HepG2 (cell line): ENCODE measurements around the gene POGLUT2. TPM values are rescaled to one million over a fixed set of nuclear protein-coding genes. Genes with fewer than 3 reads are reported as not detected.

Experiments used
- CBFB ChIP-seq: sonication (generic); formaldehyde crosslinking; IDR thresholded peaks from 2 replicates; pipeline ENCODE4 v1.4.0; 2020; ENCODE audit warnings: missing genetic modification reagents
- CREM ChIP-seq, 2 experiments: sonication (generic) in 1 of 2; formaldehyde crosslinking in 1 of 2; IDR thresholded peaks; 2 replicates each; pipeline versions ENCODE4 v1.4.0 to v1.6.1; 2016 to 2020; ENCODE audit warnings: antibody characterized with exemption in 1 of 2, mild to moderate bottlenecking in 1 of 2, missing genetic modification reagents in 1 of 2
- ELF1 ChIP-seq: sonication (generic); formaldehyde crosslinking; IDR thresholded peaks from 2 replicates; pipeline ENCODE4 v1.4.0; 2020; ENCODE audit warnings: missing genetic modification reagents
- LCORL ChIP-seq, 2 experiments: fragments of 450-650 bp in 1 of 2; sonication (generic) in 1 of 2; formaldehyde crosslinking in 1 of 2; IDR thresholded peaks; 2 replicates each; pipeline versions ENCODE4 v1.5.0 to v1.6.1; 2017 to 2020; ENCODE audit warnings: antibody characterized with exemption in 1 of 2, missing genetic modification reagents in 1 of 2
- MAZ ChIP-seq, 2 experiments: sonication (generic) in 1 of 2; formaldehyde crosslinking in 1 of 2; IDR thresholded peaks; 2 replicates each; pipeline versions ENCODE4 v1.5.0 to v1.6.1; 2012 to 2020; ENCODE audit warnings: low read depth in 2 of 2, mild to moderate bottlenecking in 2 of 2, borderline replicate concordance in 1 of 2, improper control_type of control experiment in 1 of 2, low read length in 1 of 2, missing genetic modification reagents in 1 of 2, moderate library complexity in 1 of 2
- NCOA1 ChIP-seq: sonication (generic); formaldehyde crosslinking; IDR thresholded peaks from 2 replicates; pipeline ENCODE4 v1.9.0; 2021; ENCODE audit warnings: missing genetic modification reagents
- PHB2 ChIP-seq: fragments of 450-650 bp; IDR thresholded peaks from 2 replicates; pipeline ENCODE4 v1.6.1; 2018; ENCODE audit not compliant: partially characterized antibody
- TAF1 ChIP-seq: sonication (generic); formaldehyde crosslinking; IDR thresholded peaks from 2 replicates; pipeline ENCODE4 v1.4.0; 2020; ENCODE audit warnings: missing genetic modification reagents
- YEATS4 ChIP-seq: sonication (generic); formaldehyde crosslinking; IDR thresholded peaks from 2 replicates; pipeline ENCODE4 v1.4.0; 2020; ENCODE audit warnings: missing genetic modification reagents, borderline replicate concordance
- ZBTB38 ChIP-seq: sonication (generic); formaldehyde crosslinking; IDR thresholded peaks from 2 replicates; pipeline ENCODE4 v1.5.1; 2020; ENCODE audit warnings: mild to moderate bottlenecking, missing genetic modification reagents
- ZFP36L1 ChIP-seq: sonication (generic); formaldehyde crosslinking; IDR thresholded peaks from 2 replicates; pipeline ENCODE4 v1.8.0; 2022; ENCODE audit warnings: mild to moderate bottlenecking, missing genetic modification reagents, moderate library complexity
- ZNF143 ChIP-seq: sonication (generic); formaldehyde crosslinking; IDR thresholded peaks from 2 replicates; pipeline ENCODE4 v1.4.0; 2020; ENCODE audit warnings: missing genetic modification reagents
- ZNF263 ChIP-seq: sonication (generic); formaldehyde crosslinking; IDR thresholded peaks from 2 replicates; pipeline ENCODE4 v1.4.0; 2020; ENCODE audit warnings: missing genetic modification reagents
- ZNF441 ChIP-seq: sonication (generic); formaldehyde crosslinking; IDR thresholded peaks from 2 replicates; pipeline ENCODE4 v1.7.0; 2021; ENCODE audit warnings: missing genetic modification reagents, borderline replicate concordance
- polyA plus RNA-seq, 8 experiments: library from polyadenylated mRNA; depleted of rRNA in 3 of 8; stranded (reverse) in 7 of 8; unstranded in 1 of 8; fragments of >200 nt; fragmentation: Illumina TruSeq in 4 of 8; extraction: Trizol in 4 of 8; gene quantifications; 2 replicates each; pipeline versions ENCODE4 v1.2.1 to v1.2.3, GENCODE V29; 2011 to 2016; ENCODE audit warnings: low read depth in 4 of 8, missing spikeins in 1 of 8, mixed read lengths in 1 of 8; ENCODE audit not compliant: insufficient read depth in 1 of 8
- total RNA-seq, 5 experiments: library from RNA; depleted of rRNA; stranded (reverse); fragments of >200 nt; fragmentation: Illumina TruSeq; extraction: Trizol; gene quantifications; 2 replicates each; pipeline ENCODE4 v1.2.3, GENCODE V29; 2016; ENCODE audit warnings: low read depth in 1 of 5
- TF ChIP-seq, protein P1 (sequence below): sonication (generic); formaldehyde crosslinking; IDR thresholded peaks from 2 replicates; pipeline ENCODE4 v1.4.0; 2020; ENCODE audit warnings: missing genetic modification reagents, mild to moderate bottlenecking, borderline replicate concordance
- TF ChIP-seq, protein P2 (sequence below): sonication (generic); formaldehyde crosslinking; IDR thresholded peaks from 2 replicates; pipeline ENCODE4 v1.5.1; 2020; ENCODE audit warnings: missing genetic modification reagents, mild to moderate bottlenecking, borderline replicate concordance
- TF ChIP-seq, protein P3 (sequence below): sonication (generic); formaldehyde crosslinking; IDR thresholded peaks from 2 replicates; pipeline ENCODE4 v1.4.0; 2020; ENCODE audit warnings: mild to moderate bottlenecking, missing genetic modification reagents, borderline replicate concordance

Gene POGLUT2
- total and polyA plus RNA-seq, 2 of the 13 experiments (the other 11 are each of a cell fraction or from before 2014, with no cell fraction given), result 18.0 to 26.1 TPM

DNA sequence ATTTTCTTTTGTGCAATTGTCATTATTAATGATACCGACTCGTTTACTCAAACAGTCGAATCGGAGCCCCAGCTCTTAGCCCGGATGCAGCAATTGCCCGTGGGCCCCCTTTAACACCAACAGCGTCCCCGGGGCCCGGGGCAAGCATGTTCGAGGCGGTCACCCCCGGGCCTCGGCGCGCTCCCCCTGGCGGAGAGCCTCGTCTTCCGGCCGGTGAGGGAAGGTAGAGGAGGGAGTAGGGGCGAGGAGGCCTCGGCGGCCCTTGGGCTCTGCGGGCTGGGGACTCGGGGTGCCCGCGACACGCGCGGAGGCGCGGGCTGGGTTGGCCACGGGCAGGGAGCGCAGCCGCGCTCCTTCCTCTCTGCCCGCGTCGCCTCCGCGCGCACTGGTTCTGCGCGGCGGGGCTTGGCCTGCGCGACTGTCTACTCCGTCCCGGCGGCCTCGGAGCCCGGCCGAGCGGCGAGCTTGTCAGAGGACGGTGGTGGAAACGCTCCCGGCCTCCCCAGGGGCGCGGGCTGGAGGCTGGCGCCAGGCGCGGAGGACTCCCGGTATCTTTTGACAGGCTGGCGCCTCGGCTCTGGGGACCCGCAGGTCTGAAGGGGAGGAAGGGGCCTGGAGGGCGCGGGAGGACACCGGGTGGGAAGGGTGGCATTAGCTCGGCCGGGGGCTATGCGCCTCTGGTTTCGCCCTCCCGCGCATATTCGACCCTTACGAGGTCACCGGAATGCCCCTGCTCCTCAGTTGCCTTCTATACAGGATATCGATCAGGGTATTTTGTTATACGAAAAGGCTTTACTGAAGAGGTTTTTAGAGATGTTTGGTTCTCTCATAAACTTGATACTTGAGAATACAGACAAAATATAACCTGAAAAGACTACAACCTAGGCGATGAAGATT, 1.6 kb upstream of the POGLUT2 start (continued):
- TF ChIP-seq, protein P1, sequence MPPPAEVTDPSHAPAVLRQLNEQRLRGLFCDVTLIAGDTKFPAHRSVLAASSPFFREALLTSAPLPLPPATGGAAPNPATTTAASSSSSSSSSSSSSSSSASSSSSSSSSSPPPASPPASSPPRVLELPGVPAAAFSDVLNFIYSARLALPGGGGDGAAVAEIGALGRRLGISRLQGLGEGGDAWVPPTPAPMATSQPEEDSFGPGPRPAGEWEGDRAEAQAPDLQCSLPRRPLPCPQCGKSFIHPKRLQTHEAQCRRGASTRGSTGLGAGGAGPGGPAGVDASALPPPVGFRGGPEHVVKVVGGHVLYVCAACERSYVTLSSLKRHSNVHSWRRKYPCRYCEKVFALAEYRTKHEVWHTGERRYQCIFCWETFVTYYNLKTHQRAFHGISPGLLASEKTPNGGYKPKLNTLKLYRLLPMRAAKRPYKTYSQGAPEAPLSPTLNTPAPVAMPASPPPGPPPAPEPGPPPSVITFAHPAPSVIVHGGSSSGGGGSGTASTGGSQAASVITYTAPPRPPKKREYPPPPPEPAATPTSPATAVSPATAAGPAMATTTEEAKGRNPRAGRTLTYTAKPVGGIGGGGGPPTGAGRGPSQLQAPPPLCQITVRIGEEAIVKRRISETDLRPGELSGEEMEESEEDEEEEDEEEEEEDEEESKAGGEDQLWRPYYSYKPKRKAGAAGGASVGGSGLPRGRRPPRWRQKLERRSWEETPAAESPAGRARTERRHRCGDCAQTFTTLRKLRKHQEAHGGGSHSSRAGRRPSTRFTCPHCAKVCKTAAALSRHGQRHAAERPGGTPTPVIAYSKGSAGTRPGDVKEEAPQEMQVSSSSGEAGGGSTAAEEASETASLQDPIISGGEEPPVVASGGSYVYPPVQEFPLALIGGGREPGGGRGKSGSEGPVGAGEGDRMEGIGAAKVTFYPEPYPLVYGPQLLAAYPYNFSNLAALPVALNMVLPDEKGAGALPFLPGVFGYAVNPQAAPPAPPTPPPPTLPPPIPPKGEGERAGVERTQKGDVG, result no peak
- TF ChIP-seq MAZ (IDR thresholded peaks at IDR 0.05; ENCODE audit: borderline replicate concordance, low read depth, low read length) (peak; percentile 77), MAZ (CRISPR knock-in tag; IDR thresholded peaks at IDR 0.05; ENCODE audit: low read depth) (peak; percentile 76), CBFB (CRISPR knock-in tag) (no peak), CREM (IDR thresholded peaks at IDR 0.05) (no peak), CREM (CRISPR knock-in tag; IDR thresholded peaks at IDR 0.05) (no peak), YEATS4 (CRISPR knock-in tag) (peak; percentile 76), ZBTB38 (CRISPR knock-in tag) (peak; percentile 21; the same call in 1 of the 2 replicates), TAF1 (CRISPR knock-in tag) (peak; percentile 50; the same call in 1 of the 2 replicates), ZFP36L1 (no peak), ZNF441 (peak; percentile 87; the same call in 1 of the 2 replicates), ZNF263 (CRISPR knock-in tag) (peak; percentile 48; the same call in 1 of the 2 replicates), ELF1 (CRISPR knock-in tag) (peak; percentile 54), PHB2 (no peak), ZNF143 (CRISPR knock-in tag) (peak; percentile 38), LCORL (IDR thresholded peaks at IDR 0.05) (no peak), LCORL (CRISPR knock-in tag; IDR thresholded peaks at IDR 0.05) (peak; percentile 70), NCOA1 (peak; percentile 69; the same call in 1 of the 2 replicates)
- TF ChIP-seq, protein P2, sequence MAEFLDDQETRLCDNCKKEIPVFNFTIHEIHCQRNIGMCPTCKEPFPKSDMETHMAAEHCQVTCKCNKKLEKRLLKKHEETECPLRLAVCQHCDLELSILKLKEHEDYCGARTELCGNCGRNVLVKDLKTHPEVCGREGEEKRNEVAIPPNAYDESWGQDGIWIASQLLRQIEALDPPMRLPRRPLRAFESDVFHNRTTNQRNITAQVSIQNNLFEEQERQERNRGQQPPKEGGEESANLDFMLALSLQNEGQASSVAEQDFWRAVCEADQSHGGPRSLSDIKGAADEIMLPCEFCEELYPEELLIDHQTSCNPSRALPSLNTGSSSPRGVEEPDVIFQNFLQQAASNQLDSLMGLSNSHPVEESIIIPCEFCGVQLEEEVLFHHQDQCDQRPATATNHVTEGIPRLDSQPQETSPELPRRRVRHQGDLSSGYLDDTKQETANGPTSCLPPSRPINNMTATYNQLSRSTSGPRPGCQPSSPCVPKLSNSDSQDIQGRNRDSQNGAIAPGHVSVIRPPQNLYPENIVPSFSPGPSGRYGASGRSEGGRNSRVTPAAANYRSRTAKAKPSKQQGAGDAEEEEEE, result no peak
- TF ChIP-seq, protein P3, sequence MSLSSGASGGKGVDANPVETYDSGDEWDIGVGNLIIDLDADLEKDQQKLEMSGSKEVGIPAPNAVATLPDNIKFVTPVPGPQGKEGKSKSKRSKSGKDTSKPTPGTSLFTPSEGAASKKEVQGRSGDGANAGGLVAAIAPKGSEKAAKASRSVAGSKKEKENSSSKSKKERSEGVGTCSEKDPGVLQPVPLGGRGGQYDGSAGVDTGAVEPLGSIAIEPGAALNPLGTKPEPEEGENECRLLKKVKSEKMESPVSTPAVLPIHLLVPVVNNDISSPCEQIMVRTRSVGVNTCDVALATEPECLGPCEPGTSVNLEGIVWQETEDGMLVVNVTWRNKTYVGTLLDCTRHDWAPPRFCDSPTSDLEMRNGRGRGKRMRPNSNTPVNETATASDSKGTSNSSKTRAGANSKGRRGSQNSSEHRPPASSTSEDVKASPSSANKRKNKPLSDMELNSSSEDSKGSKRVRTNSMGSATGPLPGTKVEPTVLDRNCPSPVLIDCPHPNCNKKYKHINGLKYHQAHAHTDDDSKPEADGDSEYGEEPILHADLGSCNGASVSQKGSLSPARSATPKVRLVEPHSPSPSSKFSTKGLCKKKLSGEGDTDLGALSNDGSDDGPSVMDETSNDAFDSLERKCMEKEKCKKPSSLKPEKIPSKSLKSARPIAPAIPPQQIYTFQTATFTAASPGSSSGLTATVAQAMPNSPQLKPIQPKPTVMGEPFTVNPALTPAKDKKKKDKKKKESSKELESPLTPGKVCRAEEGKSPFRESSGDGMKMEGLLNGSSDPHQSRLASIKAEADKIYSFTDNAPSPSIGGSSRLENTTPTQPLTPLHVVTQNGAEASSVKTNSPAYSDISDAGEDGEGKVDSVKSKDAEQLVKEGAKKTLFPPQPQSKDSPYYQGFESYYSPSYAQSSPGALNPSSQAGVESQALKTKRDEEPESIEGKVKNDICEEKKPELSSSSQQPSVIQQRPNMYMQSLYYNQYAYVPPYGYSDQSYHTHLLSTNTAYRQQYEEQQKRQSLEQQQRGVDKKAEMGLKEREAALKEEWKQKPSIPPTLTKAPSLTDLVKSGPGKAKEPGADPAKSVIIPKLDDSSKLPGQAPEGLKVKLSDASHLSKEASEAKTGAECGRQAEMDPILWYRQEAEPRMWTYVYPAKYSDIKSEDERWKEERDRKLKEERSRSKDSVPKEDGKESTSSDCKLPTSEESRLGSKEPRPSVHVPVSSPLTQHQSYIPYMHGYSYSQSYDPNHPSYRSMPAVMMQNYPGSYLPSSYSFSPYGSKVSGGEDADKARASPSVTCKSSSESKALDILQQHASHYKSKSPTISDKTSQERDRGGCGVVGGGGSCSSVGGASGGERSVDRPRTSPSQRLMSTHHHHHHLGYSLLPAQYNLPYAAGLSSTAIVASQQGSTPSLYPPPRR (CRISPR knock-in tag), result no peak
